UCSD-AML1 (cell line): ENCODE results near the gene PRIMPOL.
"Not testable (repeated sequence)": the region's sequence is repeated elsewhere in the genome, so short reads cannot be mapped to it uniquely, and the experiment has no call there.

Experiments used
- DNase-seq: peaks from one replicate; lab custom pipeline; 2025; ENCODE audit not compliant: unreplicated experiment; lab: John Stamatoyannopoulos, UW

The PRIMPOL gene

GRCh38 chr4:184702114-184702513, 52.6 kb downstream of the PRIMPOL start:
- DNase-seq = no peak

- DNase-seq = no peak
Measured at GRCh38 chr4:184705692-184706091, 56.2 kb downstream of the PRIMPOL start.

GRCh38 chr4:184706453-184706852, 56.9 kb downstream of the PRIMPOL start:
- no peak for DNase-seq

- DNase-seq = no peak
Measured at GRCh38 chr4:184712322-184712721, 62.8 kb downstream of the PRIMPOL start.

GRCh38 chr4:184713887-184714286, 64.3 kb downstream of the PRIMPOL start:
- DNase-seq = no peak

GRCh38 chr4:184715526-184715925, 66.0 kb downstream of the PRIMPOL start:
- DNase-seq = no peak

- DNase-seq = no peak
Measured at GRCh38 chr4:184719407-184719806, 69.9 kb downstream of the PRIMPOL start.

- no peak for DNase-seq
Measured at GRCh38 chr4:184721254-184721653, 71.7 kb downstream of the PRIMPOL start.

GRCh38 chr4:184722798-184723197, 73.3 kb downstream of the PRIMPOL start:
- DNase-seq = no peak

- no peak for DNase-seq
Measured at GRCh38 chr4:184727430-184727829, 77.9 kb downstream of the PRIMPOL start.

GRCh38 chr4:184728858-184729257, 79.3 kb downstream of the PRIMPOL start:
- no peak for DNase-seq

GRCh38 chr4:184729946-184730345, 80.4 kb downstream of the PRIMPOL start:
- no peak for DNase-seq

- no peak for DNase-seq
Measured at GRCh38 chr4:184731056-184731455, 81.5 kb downstream of the PRIMPOL start.

- DNase-seq = no peak
Measured at GRCh38 chr4:184732126-184732525, 82.6 kb downstream of the PRIMPOL start.

GRCh38 chr4:184733654-184734524, 84.4 kb downstream of the PRIMPOL start, which contains the start of gene CENPU:
Gene CENPU (minus strand): TSS chr4:184734096. CDS start chr4:184734062, 34 bp downstream.
- peak; percentile 98 for DNase-seq

- no peak for DNase-seq
Measured at GRCh38 chr4:184734758-184735157, 85.2 kb downstream of the PRIMPOL start.

GRCh38 chr4:184739575-184739974, 90.0 kb downstream of the PRIMPOL start:
- DNase-seq = not testable (repeated sequence)

- no peak for DNase-seq
Measured at GRCh38 chr4:184740980-184741391, 91.4 kb downstream of the PRIMPOL start.

GRCh38 chr4:184741651-184742050, 92.1 kb downstream of the PRIMPOL start:
- not testable (repeated sequence) for DNase-seq

- no peak for DNase-seq
Measured at GRCh38 chr4:184743650-184744049, 94.1 kb downstream of the PRIMPOL start.

- no peak for DNase-seq
Measured at GRCh38 chr4:184744236-184744635, 94.7 kb downstream of the PRIMPOL start.
